ENCODE data around the gene RPLP2. TPM values are rescaled to one million over a fixed set of nuclear protein-coding genes. Genes with fewer than 3 reads are reported as not detected.

Gene RPLP2
- total and polyA plus RNA-seq, 2 of the 4 experiments (the other 2 are of a cell fraction) = 59.9 to 1,897 TPM

DNA sequence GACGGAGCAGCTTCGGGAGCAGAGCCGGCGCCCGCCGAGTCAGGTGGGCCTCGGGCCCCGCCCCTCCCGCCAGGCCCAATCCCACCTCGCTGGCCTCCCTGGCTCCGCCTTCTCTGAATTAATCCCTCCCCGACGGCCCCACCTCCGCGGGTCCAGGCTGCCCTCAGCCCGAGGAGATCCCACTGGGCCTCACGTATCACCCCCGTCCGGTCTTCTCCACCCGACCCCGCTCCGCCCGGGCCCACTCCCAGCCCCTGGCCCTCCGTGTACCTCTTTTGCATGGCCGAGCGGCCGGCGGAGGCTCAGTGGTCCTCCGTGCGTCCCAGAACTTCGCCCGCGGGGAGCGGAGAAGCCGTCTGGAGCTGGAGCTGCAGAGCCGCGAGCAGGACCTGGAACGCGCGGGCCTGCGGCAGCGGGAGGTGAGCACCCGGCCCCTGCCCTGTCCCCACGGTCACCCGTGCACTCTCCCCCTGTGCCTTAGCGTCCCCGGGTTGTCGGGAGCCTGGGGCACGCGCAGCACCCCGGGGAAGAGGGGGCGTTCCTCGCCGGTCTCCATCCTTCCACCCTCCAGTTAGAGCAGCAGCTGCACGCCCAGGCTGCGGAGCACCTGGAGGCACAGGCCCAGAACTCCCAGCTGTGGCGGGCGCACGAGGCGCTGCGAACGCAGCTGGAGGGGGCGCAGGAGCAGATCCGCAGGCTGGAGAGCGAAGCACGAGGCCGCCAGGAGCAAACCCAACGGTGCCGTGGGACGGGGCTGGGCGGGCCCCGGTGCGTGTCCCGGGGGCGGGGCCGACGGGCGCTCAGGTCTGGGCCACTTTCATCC lies 20.7 kb downstream of the RPLP2 start:
- Histone ChIP-seq H3K27ac (ENCODE audit: insufficient read depth, low read length) (no peak overlapping the region), H3K9me3 (ENCODE audit: control insufficient read depth, insufficient read depth, low read length) (no peaks in the 10 kb centered on the region), H2BK20ac (ENCODE audit: low read depth, low read length) (no peak overlapping the region), H3K18ac (ENCODE audit: low read depth, low read length) (no peak overlapping the region), H4K20me1 (ENCODE audit: insufficient read depth, low read length) (peaks cover 40% of the 10 kb centered on the region), H3K4me1 (ENCODE audit: control insufficient read depth, insufficient read depth, low read length) (peaks cover 37% of the 10 kb centered on the region), H3K36me3 (ENCODE audit: control insufficient read depth, insufficient read depth, low read length) (peaks cover 2% of the 10 kb centered on the region; the same call in 1 of the 2 replicates), H3K79me1 (ENCODE audit: low read depth in 1 of 2, low read length in 2 of 2) (peaks cover 5 to 29% of the 10 kb centered on the region in 2 experiments), H3K4ac (ENCODE audit: low read depth, low read length) (no peak overlapping the region), H2AK9ac (replicated peaks; ENCODE audit: low read depth, low read length, poor library complexity) (peak overlapping the region; percentile 61), H3K23ac (ENCODE audit: low read depth, low read length) (no peak overlapping the region), H4K91ac (ENCODE audit: insufficient read depth, low read depth, low read length) (no peak overlapping the region), H2BK5ac (ENCODE audit: low read depth, low read length, poor library complexity, severe bottlenecking) (no peak overlapping the region), H3K14ac (replicated peaks; ENCODE audit: low read depth, low read length) (no peak overlapping the region), H2BK15ac (ENCODE audit: low read depth, low read length) (no peak overlapping the region), H3K56ac (ENCODE audit: extremely low read depth, insufficient read depth, low read length) (no peak overlapping the region), H4K5ac (ENCODE audit: low read depth, low read length) (no peak overlapping the region), H3K9me1 (ENCODE audit: insufficient read depth, low read length) (peaks cover 10% of the 10 kb centered on the region; the same call in 1 of the 2 replicates), H3K27me3 (ENCODE audit: control insufficient read depth, insufficient read depth, low read length) (peaks cover 6% of the 10 kb centered on the region; the same call in 1 of the 2 replicates), H4K8ac (ENCODE audit: low read depth in 2 of 2, low read length in 2 of 2) (no peak overlapping the region), H3K9ac (ENCODE audit: low read depth, low read length) (no peak overlapping the region), H2AK5ac (ENCODE audit: low read depth, low read length) (no peak overlapping the region), H2AFZ (replicated peaks; ENCODE audit: low read length, poor library complexity) (peak overlapping the region; percentile 70), H3K4me3 (ENCODE audit: insufficient read depth, low read depth, low read length) (no peak overlapping the region), H3K4me2 (ENCODE audit: low read depth, low read length) (no peak overlapping the region), H2BK120ac (ENCODE audit: low read depth, low read length) (no peak overlapping the region)
- POLR2A ChIA-PET (ENCODE audit: unreplicated experiment) = no interaction called here
- no peak for DNase-seq
- dilution Hi-C loops (cut with HindIII; ENCODE audit: low sequenced_read_pairs, unreplicated experiment) (no loop called here), in situ Hi-C loops (cut with MboI; ENCODE audit: low sequenced_read_pairs) (no loop called here), intact Hi-C loops (cut with micrococcal nuclease) (no loop called here)
- 22% methylated on average over 27 of the region's 78 CpGs; no CpG with 5 or more reads in 1 of the 2 experiments for WGBS, 2 experiments (ENCODE audit: extremely low coverage in 2 of 2, insufficient read length in 1 of 2)
- CTCF ChIA-PET = no interaction called here
- TF ChIP-seq CEBPB (IDR thresholded peaks at IDR 0.05; ENCODE audit: low read depth, low read length) (no peak), MXI1 (IDR thresholded peaks at IDR 0.05; ENCODE audit: borderline replicate concordance, low read depth, low read length) (no peak)
- TF ChIP-seq, protein P1, sequence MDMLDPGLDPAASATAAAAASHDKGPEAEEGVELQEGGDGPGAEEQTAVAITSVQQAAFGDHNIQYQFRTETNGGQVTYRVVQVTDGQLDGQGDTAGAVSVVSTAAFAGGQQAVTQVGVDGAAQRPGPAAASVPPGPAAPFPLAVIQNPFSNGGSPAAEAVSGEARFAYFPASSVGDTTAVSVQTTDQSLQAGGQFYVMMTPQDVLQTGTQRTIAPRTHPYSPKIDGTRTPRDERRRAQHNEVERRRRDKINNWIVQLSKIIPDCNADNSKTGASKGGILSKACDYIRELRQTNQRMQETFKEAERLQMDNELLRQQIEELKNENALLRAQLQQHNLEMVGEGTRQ (IDR thresholded peaks at IDR 0.05; ENCODE audit: low read depth, low read length) = no peak
- no peak for ATAC-seq (ENCODE audit: low read depth)
- no TSS peak for BruUV-seq (replicated peaks)
